ENCODE data around the gene CD300LD. TPM values are rescaled to one million over a fixed set of nuclear protein-coding genes. Genes with fewer than 3 reads are reported as not detected.
A peak's percentile ranks its signal among the peaks of the same experiment; 100 is the strongest.

The CD300LD gene
- total and polyA plus RNA-seq, 10 of the 15 experiments (the other 5 are each of a cell fraction or from before 2014, with no cell fraction given), result not detected

GRCh38 chr17:74635418-74635817 lies 43.3 kb upstream of the CD300LD start:
- Histone ChIP-seq H3K27ac (ENCODE audit: control insufficient read depth, insufficient read depth) (no peak overlapping the region), H3K4me3 (no peak overlapping the region), H3K27me3 (replicated peaks in 1 of 2; ENCODE audit: control insufficient read depth in 2 of 2, insufficient read depth in 2 of 2, low read length in 1 of 2) (peaks cover 0 to 2% of the 10 kb centered on the region in 2 experiments; a peak in 2 of 4 replicates), H3K36me3 (ENCODE audit: control insufficient read depth in 2 of 2, insufficient read depth in 2 of 2, low read length in 1 of 2) (no peaks in the 10 kb centered on the region), H3K4me1 (ENCODE audit: control insufficient read depth, insufficient read depth, low read length) (peaks cover 37% of the 10 kb centered on the region), H2AFZ (ENCODE audit: control insufficient read depth, low read depth, low read length) (no peak overlapping the region), H3K4me2 (ENCODE audit: control insufficient read depth, insufficient read depth) (no peak overlapping the region), H4K20me1 (ENCODE audit: control insufficient read depth, insufficient read depth) (no peaks in the 10 kb centered on the region; the same call in 1 of the 2 replicates), H3K79me2 (ENCODE audit: control insufficient read depth, insufficient read depth, low read length) (no peaks in the 10 kb centered on the region), H3K9me3 (replicated peaks; ENCODE audit: control insufficient read depth, insufficient read depth, low read length) (no peaks in the 10 kb centered on the region), H3K9ac (ENCODE audit: control insufficient read depth, insufficient read depth, low read length) (no peak overlapping the region)
- intact Hi-C loops (cut with micrococcal nuclease; ENCODE audit: unreplicated experiment), result no loop called here
- no TSS peak for BruUV-seq (replicated peaks)
- ChIA-PET POLR2A (interaction anchor here (1.3 kb wide), 1 partner anchor 21 kb away, joined by 3 read pairs; no protein-coding TSS in a partner anchor), SMC1A (ENCODE audit: uncharacterized antibody, unreplicated experiment) (interaction anchor here (0.6 to 1.5 kb wide), 4 partner anchors 68 to 266 kb away, joined by 3 to 5 read pairs (median 3); partner anchors contain the start of gene CD300H), RAD21 (ENCODE audit: unreplicated experiment) (interaction anchor here (0.6 to 2.6 kb wide), 4 partner anchors 24 to 102 kb away, joined by 3 to 10 read pairs (median 4); partner anchors contain the start of gene RAB37), CTCF (interaction anchor here (0.5 to 4.0 kb wide), 7 partner anchors 10 to 145 kb away, joined by 3 to 12 read pairs (median 4); partner anchors contain the start of genes CD300LB and RAB37)
- ATAC-seq (no peak; the same call in 1 of the 3 replicates), FAIRE-seq (no peak), DNase-seq (ENCODE audit: low read depth, low spot score) (peak; percentile 55)
- in situ Hi-C loops (cut with MboI), result no loop called here
- WGBS (ENCODE audit: insufficient coverage, insufficient replicate concordance, low lambda C conversion rate, missing lambda C conversion rate), result 15% methylated on average over 13 of the region's 13 CpGs
- TF ChIP-seq ZBTB4 (CRISPR knock-in tag; IDR thresholded peaks at IDR 0.05) (no peak), PAX5 (IDR thresholded peaks at IDR 0.05; ENCODE audit: borderline replicate concordance, low read depth, low read length) (0 out of 2 replicates have a peak, but pooled peaks have one; percentile 24), POLR2A (IDR thresholded peaks at IDR 0.05; ENCODE audit: low read depth, low read length) (no peak), PKNOX1 (IDR thresholded peaks at IDR 0.05) (peak; percentile 58), SIN3A (IDR thresholded peaks at IDR 0.05; ENCODE audit: low read depth, low read length) (no peak), HCFC1 (IDR thresholded peaks at IDR 0.05; ENCODE audit: low read length) (no peak), ESRRA (IDR thresholded peaks at IDR 0.05; ENCODE audit: low read length) (no peak), ZNF24 (IDR thresholded peaks at IDR 0.05) (0 out of 2 replicates have a peak, but pooled peaks have one; percentile 8), CHD1 (IDR thresholded peaks at IDR 0.05; ENCODE audit: low read depth, low read length) (no peak), NFXL1 (IDR thresholded peaks at IDR 0.05; ENCODE audit: borderline replicate concordance) (no peak), CREB1 (IDR thresholded peaks at IDR 0.05; ENCODE audit: low read depth) (no peak), MTA2 (IDR thresholded peaks at IDR 0.05; ENCODE audit: low read depth) (peak; percentile 82), SIX5 (IDR thresholded peaks at IDR 0.05; ENCODE audit: low read depth, low read length, severe bottlenecking) (no peak), IKZF2 (IDR thresholded peaks at IDR 0.05) (peak; percentile 85 to 86; a peak in 3 of 4 replicates), CHD4 (IDR thresholded peaks at IDR 0.05) (no peak), EP300 (IDR thresholded peaks at IDR 0.05; ENCODE audit: borderline replicate concordance in 1 of 2, control insufficient read depth in 1 of 2, low read depth in 2 of 2, low read length in 2 of 2) (0 out of 4 replicates have a peak, but pooled peaks of 1 of the 2 experiments have one; percentile 9), YBX1 (IDR thresholded peaks at IDR 0.05) (no peak), REST (IDR thresholded peaks at IDR 0.05; ENCODE audit: low read depth, low read length) (no peak)

All from GM12878 (cell line).